HG03064 (cell line): ENCODE results near the gene ZNF562.

Experiments used
- ATAC-seq: cut with Tn5 transposase; IDR thresholded peaks from one replicate; pipeline ENCODE4 v1.9.1; 2021; ENCODE audit warnings: low read depth; ENCODE audit not compliant: unreplicated experiment

ZNF562 gene

DNA sequence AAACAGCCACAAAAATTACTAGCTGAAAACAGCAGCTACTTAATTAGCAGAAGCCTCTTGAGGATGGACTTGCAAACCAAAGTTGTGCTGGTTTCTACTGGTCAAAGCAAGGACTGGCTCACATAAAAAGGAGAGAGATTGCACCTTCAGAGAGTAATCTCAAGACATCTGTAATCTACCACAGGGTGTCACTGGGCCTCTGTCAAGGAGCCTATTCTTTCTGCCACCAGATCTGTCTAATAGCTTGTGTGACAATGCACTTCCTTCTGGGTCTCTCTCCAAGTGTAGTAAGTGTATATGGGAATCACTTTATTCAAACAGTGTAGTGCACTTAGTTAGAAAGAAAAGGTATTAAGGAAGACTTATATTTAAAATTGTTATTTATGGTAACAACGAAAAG lies 29.4 kb downstream of the ZNF562 start:
- no peak for ATAC-seq

DNA sequence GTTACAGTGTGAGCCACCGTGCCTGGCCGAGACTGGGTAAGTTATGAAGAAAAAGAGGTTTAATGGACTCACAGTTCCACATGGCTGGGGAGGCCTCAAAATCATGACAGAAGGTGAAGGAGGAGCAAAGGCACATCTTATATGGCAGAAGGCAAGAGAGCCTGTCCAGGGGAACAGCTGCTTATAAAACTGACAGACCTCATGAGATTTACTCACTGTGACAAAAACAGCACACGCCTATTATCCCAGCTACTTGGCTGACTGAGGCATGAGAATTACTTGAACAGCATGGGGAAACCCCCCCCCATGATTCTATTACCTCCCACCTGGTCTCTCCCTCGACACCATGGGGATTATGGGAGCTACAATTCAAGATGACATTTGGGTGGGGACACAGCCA lies 30.4 kb downstream of the ZNF562 start:
- no peak for ATAC-seq

DNA sequence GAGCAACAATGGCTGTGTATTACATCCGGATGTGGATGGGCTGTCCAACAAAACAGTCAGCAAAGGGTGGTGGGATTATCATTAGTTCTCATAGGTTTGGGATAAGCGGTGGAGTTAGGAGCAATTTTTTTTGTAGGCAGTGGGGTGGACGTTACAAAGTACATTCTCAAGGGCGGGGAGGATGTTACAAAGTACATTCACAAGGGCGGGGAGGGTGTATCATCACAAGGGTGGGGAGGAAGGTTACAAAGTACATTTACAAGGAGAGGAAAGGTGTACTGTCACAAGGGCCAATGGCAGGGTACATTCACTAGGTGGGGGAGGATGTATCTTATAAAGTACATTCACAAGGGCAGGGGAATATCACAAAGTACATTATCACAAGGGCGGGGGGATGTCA lies 33.1 kb downstream of the ZNF562 start:
- no peak for ATAC-seq

DNA sequence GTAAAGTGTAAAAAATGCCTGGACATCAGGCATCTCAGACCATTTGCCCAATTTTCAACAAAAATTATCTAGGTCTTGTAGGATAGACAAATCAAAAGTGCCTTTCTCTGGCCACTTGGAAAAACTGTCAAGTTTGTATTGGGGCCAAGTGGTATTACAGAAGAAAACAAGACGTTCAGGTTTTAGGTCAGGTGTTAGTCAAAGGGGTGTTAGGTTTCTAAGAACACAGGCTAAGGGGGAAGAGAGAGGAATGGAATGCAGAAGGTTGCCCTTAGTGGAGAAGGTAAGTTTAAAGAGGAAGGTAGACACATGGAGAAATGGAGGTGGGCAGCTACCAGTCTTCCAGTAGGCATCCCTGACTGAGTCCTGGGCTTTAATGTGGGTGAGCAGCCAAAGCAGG lies 33.9 kb downstream of the ZNF562 start:
- no peak for ATAC-seq

DNA sequence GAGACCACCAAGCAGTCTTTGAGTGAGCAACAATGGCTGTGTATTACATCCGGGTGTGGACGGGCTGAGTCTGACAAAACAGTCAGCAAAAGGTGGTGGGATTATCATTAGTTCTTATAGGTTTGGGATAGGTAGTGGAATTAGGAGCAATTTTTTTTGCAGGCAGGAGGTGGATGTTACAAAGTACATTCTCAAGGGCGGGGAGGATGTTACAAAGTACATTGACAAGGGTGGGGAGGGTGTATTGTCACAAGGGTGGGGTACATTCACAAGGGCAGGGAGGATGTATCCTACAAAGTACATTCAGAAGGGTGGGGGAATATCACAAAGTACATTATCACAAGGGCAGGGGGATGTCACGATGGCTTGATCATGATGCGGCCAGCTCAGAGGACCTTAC lies 38.9 kb downstream of the ZNF562 start:
- ATAC-seq: no peak

DNA sequence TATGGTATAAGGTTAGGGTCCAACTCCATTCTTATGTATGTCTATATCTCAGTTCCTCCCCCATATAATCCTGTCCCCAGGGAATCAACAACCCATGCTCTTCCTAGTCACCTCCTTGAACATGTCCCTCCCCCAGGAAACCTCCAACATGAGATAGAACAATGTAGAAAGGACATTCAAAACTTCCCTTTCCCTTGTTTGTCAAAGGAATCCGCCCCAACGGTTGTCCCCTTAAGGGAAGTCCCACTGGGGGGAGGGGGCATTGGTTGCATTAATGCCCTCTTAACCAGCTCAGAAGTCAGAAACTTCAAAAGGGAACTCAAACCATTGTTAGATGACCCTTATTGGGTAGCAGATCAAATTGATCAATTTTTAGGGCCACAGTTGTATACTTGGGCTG lies 47.0 kb downstream of the ZNF562 start:
- no peak for ATAC-seq

DNA sequence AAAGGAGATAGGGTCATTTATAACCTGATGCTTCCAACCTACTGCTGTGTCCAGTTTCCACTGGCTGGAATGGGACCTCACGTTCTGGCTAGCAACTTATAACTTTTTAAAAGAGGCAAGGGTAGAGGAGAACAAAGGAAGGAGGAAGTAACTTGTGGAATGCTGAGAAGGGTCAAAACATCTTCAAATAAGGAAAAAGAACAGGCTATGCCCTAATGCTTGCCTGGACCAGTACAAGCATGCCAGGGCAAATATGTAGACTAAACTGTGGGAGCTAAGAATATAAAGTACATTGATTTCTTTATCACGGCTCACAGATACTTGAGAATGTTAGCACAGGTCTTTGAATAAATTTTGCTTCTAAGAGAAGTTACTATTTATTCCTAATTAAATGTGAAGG lies 52.4 kb downstream of the ZNF562 start:
- no peak for ATAC-seq

DNA sequence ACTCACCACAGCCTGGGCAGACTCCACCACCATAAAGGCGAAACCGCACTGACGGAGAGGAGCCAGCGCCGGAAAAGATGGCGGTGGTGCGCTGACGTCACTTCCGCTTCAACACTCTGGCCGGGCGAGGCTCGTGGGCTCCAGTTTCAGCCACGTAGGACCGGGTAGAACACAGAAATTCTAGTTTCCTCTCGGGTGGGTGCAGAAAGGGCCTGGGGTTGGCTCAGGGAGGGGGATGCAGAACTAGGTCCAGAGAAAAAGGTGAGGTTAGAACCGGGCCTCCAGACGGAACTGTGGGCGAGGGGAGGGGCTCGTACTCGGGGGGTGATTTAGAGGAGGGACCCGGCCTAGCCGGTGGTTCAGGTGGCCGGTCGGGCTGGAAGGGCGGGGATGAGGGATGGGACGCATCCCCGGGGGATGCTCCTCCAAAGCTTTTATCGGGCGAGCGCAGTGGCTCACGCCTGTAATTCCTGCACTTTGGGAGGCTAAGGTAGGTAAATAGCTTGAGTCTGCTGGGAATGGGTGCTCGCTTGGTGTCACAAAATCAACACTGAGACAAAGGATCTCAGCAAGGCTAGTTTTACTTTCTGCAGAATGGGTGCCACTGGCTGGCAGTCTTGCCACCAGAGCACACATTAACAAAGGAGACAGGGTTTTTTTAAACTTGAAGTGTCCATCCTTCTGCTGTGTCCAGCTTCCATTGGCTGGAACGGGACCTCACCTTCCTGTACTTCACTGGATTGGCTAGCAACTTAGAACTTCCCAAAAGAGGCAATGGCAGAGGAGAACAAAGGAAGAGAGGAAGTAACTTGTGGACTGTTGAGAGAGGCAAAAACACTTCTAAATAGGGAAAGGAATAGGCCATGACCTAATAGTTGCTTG lies 53.5 kb downstream of the ZNF562 start, which contains the start of gene ZNF561:
TSS of gene ZNF561 (minus strand) at position 77 of the 882 bp plus-strand sequence. CDS start 1,776 bp downstream, outside the sequence.
- no peak for ATAC-seq

DNA sequence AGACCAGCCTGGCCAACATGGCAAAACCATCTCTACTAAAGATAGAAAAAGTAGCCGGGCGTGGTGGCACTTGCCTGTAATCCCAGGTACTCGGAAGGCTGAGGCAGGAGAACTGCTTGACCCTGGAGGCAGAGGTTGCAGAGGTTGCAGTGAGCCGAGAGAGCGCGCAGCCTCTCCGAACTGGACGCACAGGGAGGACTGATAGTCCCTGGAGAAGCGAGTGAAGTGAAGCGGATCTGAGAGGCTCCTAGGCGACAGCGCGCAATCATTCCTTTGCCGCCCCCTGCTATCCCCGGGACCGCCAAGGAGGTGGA lies 54.1 kb downstream of the ZNF562 start:
- ATAC-seq: no peak

DNA sequence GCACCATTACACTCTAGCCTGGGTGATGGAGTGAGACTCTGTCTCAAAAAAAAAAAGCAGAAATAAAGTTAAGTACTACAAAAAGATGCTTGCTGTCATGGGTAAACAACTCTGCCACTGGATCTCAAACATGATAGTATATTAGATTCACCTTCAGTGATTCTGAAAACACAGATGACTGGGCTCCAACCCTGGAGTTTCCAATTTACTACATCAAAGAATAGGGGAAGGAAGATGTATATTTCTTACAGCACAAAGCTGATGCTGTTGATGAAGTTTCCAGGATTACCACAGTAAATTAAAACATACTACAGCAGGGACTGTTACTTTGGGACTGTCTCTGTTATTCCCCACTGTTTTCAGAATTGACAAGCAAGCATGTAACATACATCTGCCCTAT lies 59.1 kb downstream of the ZNF562 start:
- no peak for ATAC-seq

DNA sequence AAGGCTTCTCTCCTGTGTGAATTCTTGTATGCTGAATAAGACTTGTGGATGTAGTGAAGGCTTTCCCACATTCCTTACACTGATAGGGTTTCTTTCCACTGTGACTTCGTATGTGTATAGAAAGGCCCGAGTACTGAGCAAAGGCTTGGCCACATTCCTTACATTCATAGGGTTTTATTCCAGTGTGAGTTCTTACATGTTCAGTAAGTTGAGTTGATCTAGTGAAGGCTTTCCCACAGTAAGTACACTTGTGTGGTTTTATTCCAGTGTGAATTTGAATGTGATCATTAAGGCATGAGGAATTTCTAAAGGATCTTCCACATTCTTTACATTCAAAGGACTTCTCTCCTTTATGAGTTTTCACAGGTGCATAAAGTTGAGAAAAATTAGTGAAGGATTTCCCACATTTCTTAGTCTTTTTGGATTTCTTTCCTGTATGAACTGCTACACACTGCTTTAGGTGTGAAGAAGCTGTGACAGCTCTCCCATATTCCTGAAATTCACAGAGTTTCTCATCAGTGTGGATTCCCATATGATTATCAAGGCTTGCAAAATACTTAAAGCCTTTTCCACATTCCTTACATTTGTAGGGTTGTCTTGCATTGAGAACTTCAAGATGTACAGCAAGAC lies 64.3 kb downstream of the ZNF562 start:
- no peak for ATAC-seq

DNA sequence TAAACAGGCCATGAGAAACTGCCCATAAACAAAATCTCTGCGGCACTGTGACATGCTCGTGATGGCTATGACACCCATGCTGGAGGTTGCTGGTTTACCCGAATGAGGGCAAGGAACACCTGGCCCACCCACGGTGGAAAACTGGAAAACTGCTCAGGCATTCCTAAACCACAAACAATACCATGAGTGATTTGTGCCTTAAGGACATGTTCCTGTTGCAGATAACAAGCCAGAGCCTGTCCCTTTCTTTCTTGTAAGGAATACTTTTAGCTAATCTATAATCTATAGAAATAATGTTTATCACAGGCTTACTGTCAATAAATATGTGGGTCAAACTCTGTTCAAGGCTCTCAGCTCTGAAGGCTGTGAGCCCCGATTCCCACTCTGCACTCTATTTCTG lies 66.0 kb downstream of the ZNF562 start:
- ATAC-seq: no peak

DNA sequence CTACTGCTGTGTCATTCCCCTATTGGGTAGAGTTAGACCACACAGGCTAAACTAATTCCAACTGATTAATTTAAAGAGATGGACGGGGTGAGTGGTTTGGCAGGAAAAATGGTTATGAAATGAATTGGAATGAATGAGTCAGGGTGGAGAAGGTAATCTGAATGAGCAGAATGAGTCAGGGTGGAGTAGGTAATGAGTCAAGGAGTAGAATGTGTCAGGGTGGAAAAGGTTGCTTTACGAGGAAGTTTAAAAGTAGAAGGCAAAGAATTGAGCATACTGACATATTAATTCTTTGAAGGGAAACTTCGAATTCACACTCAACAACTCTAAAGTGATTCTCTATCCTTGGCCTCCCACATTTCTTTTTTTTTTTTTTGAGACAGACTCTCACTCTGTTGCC lies 77.9 kb downstream of the ZNF562 start:
- ATAC-seq: no peak
